ENCODE data around the gene TIMM50. TPM values are rescaled to one million over a fixed set of nuclear protein-coding genes. Genes with fewer than 3 reads are reported as not detected.

The TIMM50 gene
- total and polyA plus RNA-seq, 2 of the 13 experiments (the other 11 are each of a cell fraction or from before 2014, with no cell fraction given), result 91.1 to 92.5 TPM

GRCh38 chr19:39532233-39533002, 51.8 kb downstream of the TIMM50 start, which contains the start of gene EID2B (continued):
- no peak for TF ChIP-seq TBX2 (CRISPR knock-in tag; IDR thresholded peaks at IDR 0.05; ENCODE audit: borderline replicate concordance)
- TF ChIP-seq XRCC5 (optimal IDR thresholded peaks at IDR 0.05; ENCODE audit: low read length), result peak; percentile 70
- TF ChIP-seq KLF15 (CRISPR knock-in tag; IDR thresholded peaks at IDR 0.05; ENCODE audit: borderline replicate concordance), result no peak
- 0 out of 2 replicates have a peak, but pooled peaks have one; percentile 62 for TF ChIP-seq EEA1 (CRISPR knock-in tag; IDR thresholded peaks at IDR 0.05; ENCODE audit: borderline replicate concordance)
- peak; percentile 65; the same call in 1 of the 2 replicates for TF ChIP-seq ZNF121 (CRISPR knock-in tag; IDR thresholded peaks at IDR 0.05)
- peak; percentile 65; the same call in 1 of the 2 replicates for TF ChIP-seq ZNF232 (CRISPR knock-in tag; IDR thresholded peaks at IDR 0.05; ENCODE audit: borderline replicate concordance)
- TF ChIP-seq GMEB1 (CRISPR knock-in tag; IDR thresholded peaks at IDR 0.05; ENCODE audit: borderline replicate concordance), result peak; percentile 82; the same call in 1 of the 2 replicates
- no peak for TF ChIP-seq ZFP36L1 (CRISPR knock-in tag; IDR thresholded peaks at IDR 0.05)
- 0 out of 2 replicates have a peak, but pooled peaks have one; percentile 58 for TF ChIP-seq ZNF674 (CRISPR knock-in tag; IDR thresholded peaks at IDR 0.05; ENCODE audit: low read depth)
- peak; percentile 49; the same call in 1 of the 2 replicates for TF ChIP-seq ZNF124 (CRISPR knock-in tag; IDR thresholded peaks at IDR 0.05)
- TF ChIP-seq ZNF510 (CRISPR knock-in tag; IDR thresholded peaks at IDR 0.05; ENCODE audit: low read depth), result peak; percentile 87; the same call in 1 of the 2 replicates
- no peak; the same call in 1 of the 2 replicates for TF ChIP-seq ZNF546 (CRISPR knock-in tag; conservative IDR thresholded peaks at IDR 0.05)
- TF ChIP-seq, protein P1, sequence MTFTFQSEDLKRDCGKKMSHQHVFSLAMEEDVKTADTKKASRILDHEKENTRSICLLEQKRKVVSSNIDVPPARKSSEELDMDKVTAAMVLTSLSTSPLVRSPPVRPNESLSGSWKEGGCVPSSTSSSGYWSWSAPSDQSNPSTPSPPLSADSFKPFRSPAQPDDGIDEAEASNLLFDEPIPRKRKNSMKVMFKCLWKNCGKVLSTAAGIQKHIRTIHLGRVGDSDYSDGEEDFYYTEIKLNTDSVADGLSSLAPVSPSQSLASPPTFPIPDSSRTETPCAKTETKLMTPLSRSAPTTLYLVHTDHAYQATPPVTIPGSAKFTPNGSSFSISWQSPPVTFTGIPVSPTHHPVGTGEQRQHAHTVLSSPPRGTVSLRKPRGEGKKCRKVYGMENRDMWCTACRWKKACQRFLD (CRISPR knock-in tag; IDR thresholded peaks at IDR 0.05; ENCODE audit: borderline replicate concordance), result peak; percentile 79; the same call in 1 of the 2 replicates

Measured in HepG2 (cell line).